ENCODE measurements around the gene TUBB. TPM values are rescaled to one million over a fixed set of nuclear protein-coding genes. Genes with fewer than 3 reads are reported as not detected.
"Not testable (repeated sequence)": the region's sequence is repeated elsewhere in the genome, so short reads cannot be mapped to it uniquely, and the experiment has no call there.

Gene TUBB
- total and polyA plus RNA-seq, 12 donors: 90.3 to 473 (median 214) TPM

DNA sequence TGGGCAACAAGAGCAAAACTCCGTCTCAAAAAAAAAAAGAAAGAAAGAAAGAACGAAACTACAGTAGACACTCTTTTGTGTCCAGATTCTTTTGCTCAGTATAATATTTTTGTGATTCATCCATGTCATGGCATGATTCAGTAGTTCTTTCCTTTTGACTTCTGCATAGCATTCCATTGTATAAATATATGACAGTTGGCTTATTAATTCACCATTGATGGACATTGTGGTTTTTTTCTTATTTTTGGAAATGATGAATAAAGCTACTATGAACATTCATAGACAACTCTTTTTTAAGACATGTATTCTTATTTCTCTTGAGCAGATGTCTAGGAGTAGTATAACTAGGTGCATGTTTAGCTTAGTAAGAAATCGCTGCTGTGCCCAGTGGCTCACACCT is 34.5 kb downstream of the TUBB start:
- intact Hi-C loops (cut with DNase I): no loop called here
- 88 to 97% (median 91%) methylated on average over 3 of the region's 3 CpGs for WGBS, 4 donors
- H3K27ac ChIP-seq: no peak overlapping the region

DNA sequence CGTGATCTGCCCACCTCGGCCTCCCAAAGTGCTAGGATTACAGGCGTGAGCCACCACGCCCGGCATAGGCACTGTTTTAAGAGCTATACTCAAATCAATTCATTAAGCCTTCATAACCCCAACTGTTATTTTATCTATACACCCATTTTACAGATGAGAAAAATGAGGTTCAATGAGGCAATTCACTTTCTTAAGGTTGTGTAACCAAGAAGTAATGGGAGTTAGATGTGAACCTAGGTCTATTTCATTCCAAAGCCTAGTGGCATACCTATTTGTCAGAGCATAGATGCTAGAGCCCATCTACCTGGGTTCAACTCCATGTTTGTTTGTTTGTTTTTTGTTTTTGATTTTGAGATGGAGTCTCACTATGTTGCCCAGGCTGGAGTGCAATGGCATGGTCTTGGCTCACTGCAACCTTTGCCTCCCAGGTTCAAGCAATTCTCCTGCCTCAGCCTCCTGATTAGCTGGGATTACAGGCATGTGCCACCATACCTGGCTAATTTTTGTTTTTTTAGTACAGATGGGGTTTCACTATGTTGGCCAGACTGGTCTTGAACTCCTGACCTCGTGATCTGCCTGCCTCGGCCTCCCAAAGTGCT is 36.4 kb downstream of the TUBB start:
- DNase-seq; H3K4me3 ChIP-seq; H3K36me3 ChIP-seq (replicated peaks in 1 of 2); H3K27ac ChIP-seq; H3K27me3 ChIP-seq; H3K9me3 ChIP-seq (replicated peaks in 1 of 3); intact Hi-C loops (cut with DNase I): not testable (repeated sequence)
- H3K4me1 ChIP-seq (replicated peaks in 1 of 2): peaks cover 13 to 27% of the 10 kb centered on the region in 2 donors
- WGBS, 4 donors: 87 to 92% (median 91%) methylated on average over 7 of the region's 7 CpGs

More for the DNA sequence above, 34.5 kb downstream of the TUBB start:
- H3K27me3 ChIP-seq: no peaks in the 10 kb centered on the region
- no peak for DNase-seq
- H3K4me1 ChIP-seq (replicated peaks in 1 of 2): peaks cover 17 to 28% of the 10 kb centered on the region in 2 donors
- H3K4me3 ChIP-seq: no peak overlapping the region
- H3K9me3 ChIP-seq (replicated peaks in 1 of 3): no peaks in the 10 kb centered on the region
- TF ChIP-seq POLR2A (IDR thresholded peaks at IDR 0.05): no peak
- TF ChIP-seq, protein P1, sequence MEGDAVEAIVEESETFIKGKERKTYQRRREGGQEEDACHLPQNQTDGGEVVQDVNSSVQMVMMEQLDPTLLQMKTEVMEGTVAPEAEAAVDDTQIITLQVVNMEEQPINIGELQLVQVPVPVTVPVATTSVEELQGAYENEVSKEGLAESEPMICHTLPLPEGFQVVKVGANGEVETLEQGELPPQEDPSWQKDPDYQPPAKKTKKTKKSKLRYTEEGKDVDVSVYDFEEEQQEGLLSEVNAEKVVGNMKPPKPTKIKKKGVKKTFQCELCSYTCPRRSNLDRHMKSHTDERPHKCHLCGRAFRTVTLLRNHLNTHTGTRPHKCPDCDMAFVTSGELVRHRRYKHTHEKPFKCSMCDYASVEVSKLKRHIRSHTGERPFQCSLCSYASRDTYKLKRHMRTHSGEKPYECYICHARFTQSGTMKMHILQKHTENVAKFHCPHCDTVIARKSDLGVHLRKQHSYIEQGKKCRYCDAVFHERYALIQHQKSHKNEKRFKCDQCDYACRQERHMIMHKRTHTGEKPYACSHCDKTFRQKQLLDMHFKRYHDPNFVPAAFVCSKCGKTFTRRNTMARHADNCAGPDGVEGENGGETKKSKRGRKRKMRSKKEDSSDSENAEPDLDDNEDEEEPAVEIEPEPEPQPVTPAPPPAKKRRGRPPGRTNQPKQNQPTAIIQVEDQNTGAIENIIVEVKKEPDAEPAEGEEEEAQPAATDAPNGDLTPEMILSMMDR (IDR thresholded peaks at IDR 0.05): no peak
- no peaks in the 10 kb centered on the region for H3K36me3 ChIP-seq (replicated peaks in 1 of 2)

DNA sequence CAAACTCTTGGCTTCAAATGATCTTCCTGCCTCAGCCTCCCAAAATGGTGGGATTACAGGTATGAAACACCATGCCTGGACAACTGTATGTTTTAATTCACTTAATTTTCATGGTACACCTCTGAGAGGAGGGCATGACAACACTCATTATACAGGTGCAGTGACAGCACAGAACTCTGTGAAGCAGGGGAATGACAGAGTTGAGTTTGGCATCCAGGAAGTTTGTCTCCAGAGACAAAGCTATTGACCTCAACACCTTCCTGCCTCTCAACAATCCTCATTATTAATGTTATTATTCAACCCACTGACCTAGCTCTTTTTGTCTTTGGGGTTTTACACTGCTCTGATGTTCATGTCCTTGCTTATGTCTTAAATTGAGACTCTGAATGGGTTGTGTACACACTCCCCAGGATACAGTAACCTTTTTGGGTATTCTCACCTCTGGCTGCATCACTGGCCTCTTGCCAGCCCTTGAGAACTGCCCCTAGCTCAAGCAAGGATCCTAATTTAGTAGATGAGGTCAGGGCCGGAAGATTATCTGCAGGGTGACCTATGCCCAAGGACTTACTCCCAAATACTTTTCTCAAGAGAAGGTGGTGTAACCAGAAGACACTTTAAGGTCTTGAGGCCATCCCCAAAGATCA is 37.2 kb downstream of the TUBB start:
- no peak for DNase-seq
- WGBS, 4 donors: 11 to 55% (median 45%) methylated on average over 1 of the region's 1 CpG
- no peak for TF ChIP-seq POLR2A (IDR thresholded peaks at IDR 0.05)
- TF ChIP-seq, protein P1 (IDR thresholded peaks at IDR 0.05): no peak
- Histone ChIP-seq H3K27me3 (no peaks in the 10 kb centered on the region), H3K9me3 (replicated peaks in 1 of 3) (no peaks in the 10 kb centered on the region), H3K36me3 (replicated peaks in 1 of 2) (no peaks in the 10 kb centered on the region), H3K4me3 (no peak overlapping the region), H3K4me1 (replicated peaks in 1 of 2) (peaks cover 7 to 19% of the 10 kb centered on the region in 2 donors), H3K27ac (no peak overlapping the region)
- intact Hi-C loops (cut with DNase I): no loop called here

DNA sequence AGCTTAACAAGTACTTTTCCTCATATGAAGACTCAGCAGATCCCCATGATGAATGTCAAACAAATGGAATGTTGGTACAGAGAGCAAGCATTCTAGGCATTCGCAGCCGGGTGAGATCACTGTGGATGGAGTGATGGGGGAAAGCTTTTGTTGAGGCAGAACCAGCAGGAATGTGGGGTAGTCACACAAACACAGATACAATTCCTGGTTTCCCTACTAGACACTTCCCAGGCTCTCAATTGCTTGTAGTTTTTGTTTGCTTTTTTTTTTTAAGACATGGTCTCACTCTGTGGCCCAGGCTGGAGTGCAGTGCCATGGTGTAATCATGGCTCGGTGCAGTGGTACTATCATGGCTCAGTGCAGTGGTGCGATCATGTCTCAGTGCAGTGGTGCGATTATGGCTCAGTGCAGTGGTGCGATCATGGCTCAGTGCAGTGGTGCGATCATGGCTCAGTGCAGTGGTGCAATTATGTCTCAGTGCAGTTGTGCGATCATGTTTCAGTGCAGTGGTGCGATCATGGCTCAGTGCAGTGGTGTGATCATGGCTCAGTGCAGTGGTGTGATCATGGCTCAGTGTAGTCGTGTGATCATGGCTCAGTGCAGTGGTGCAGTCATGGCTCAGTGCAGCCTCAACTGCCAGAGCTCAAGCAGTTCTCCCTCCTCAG is 39.6 kb downstream of the TUBB start:
- TF ChIP-seq, protein P1 (IDR thresholded peaks at IDR 0.05): no peak
- TF ChIP-seq POLR2A (IDR thresholded peaks at IDR 0.05): no peak
- no peaks in the 10 kb centered on the region for H3K36me3 ChIP-seq (replicated peaks in 1 of 2)
- H3K4me1 ChIP-seq (replicated peaks in 1 of 2): peaks cover 0 to 17% of the 10 kb centered on the region in 2 donors
- H3K9me3 ChIP-seq (replicated peaks in 1 of 3): no peaks in the 10 kb centered on the region
- intact Hi-C loops (cut with DNase I): no loop called here
- WGBS, 4 donors: 95 to 97% (median 96%) methylated on average over 10 of the region's 10 CpGs
- no peak overlapping the region for H3K4me3 ChIP-seq
- no peak for DNase-seq
- no peaks in the 10 kb centered on the region for H3K27me3 ChIP-seq
- peak overlapping the region in 2 of 5 donors; percentile 61 for H3K27ac ChIP-seq
